NCI-H1092 treated with DMSO at 0.1 percent for 48 hours (cell line): ENCODE measurements around the gene VWA8.
"Not testable (repeated sequence)": the region's sequence is repeated elsewhere in the genome, so short reads cannot be mapped to it uniquely, and the experiment has no call there.

Source experiments
- DNase-seq: peaks from one replicate; lab custom pipeline; 2025; lab: John Stamatoyannopoulos, UW

VWA8 gene

GRCh38 chr13:41922894-41923293, 38.0 kb downstream of the VWA8 start:
- not testable (repeated sequence) for DNase-seq

- DNase-seq = peak; percentile 5
Measured at GRCh38 chr13:41919741-41920487, 41.0 kb downstream of the VWA8 start.

- DNase-seq = no peak
Measured at GRCh38 chr13:41919031-41919740, 41.7 kb downstream of the VWA8 start.

GRCh38 chr13:41917641-41918040, 43.3 kb downstream of the VWA8 start:
- no peak for DNase-seq

- no peak for DNase-seq
Measured at GRCh38 chr13:41916173-41916954, 44.5 kb downstream of the VWA8 start.

GRCh38 chr13:41915081-41915480, 45.8 kb downstream of the VWA8 start:
- DNase-seq = no peak

GRCh38 chr13:41914552-41914951, 46.4 kb downstream of the VWA8 start:
- DNase-seq = no peak

- DNase-seq = no peak
Measured at GRCh38 chr13:41909506-41909905, 51.4 kb downstream of the VWA8 start.

GRCh38 chr13:41905600-41906254, 55.2 kb downstream of the VWA8 start:
- no peak for DNase-seq

- no peak for DNase-seq
Measured at GRCh38 chr13:41900918-41901317, 60.0 kb downstream of the VWA8 start.

- DNase-seq = not testable (repeated sequence)
Measured at GRCh38 chr13:41898411-41898810, 62.5 kb downstream of the VWA8 start.

- no peak for DNase-seq
Measured at GRCh38 chr13:41897126-41897525, 63.8 kb downstream of the VWA8 start.

GRCh38 chr13:41895478-41895877, 65.4 kb downstream of the VWA8 start:
- DNase-seq = no peak

GRCh38 chr13:41891119-41891518, 69.8 kb downstream of the VWA8 start:
- DNase-seq = no peak

GRCh38 chr13:41883147-41883546, 77.8 kb downstream of the VWA8 start:
- DNase-seq = no peak

- DNase-seq = not testable (repeated sequence)
Measured at GRCh38 chr13:41881890-41882289, 79.0 kb downstream of the VWA8 start.

- DNase-seq = no peak
Measured at GRCh38 chr13:41880966-41881365, 79.9 kb downstream of the VWA8 start.

GRCh38 chr13:41864658-41865057, 96.3 kb downstream of the VWA8 start:
- no peak for DNase-seq

- not testable (repeated sequence) for DNase-seq
Measured at GRCh38 chr13:41862659-41863058, 98.2 kb downstream of the VWA8 start.

GRCh38 chr13:41859565-41859964, 101.3 kb downstream of the VWA8 start:
- DNase-seq = no peak

GRCh38 chr13:41858780-41859179, 102.1 kb downstream of the VWA8 start:
- DNase-seq = no peak

- DNase-seq = no peak
Measured at GRCh38 chr13:41854758-41855157, 106.2 kb downstream of the VWA8 start.
